ENCODE results near the gene KRTAP10-4. TPM values are rescaled to one million over a fixed set of nuclear protein-coding genes. Genes with fewer than 3 reads are reported as not detected.
"Not testable (repeated sequence)": the region's sequence is repeated elsewhere in the genome, so short reads cannot be mapped to it uniquely, and the experiment has no call there.

KRTAP10-4 gene
- polyA plus RNA-seq, 1 donor, result not detected

DNA sequence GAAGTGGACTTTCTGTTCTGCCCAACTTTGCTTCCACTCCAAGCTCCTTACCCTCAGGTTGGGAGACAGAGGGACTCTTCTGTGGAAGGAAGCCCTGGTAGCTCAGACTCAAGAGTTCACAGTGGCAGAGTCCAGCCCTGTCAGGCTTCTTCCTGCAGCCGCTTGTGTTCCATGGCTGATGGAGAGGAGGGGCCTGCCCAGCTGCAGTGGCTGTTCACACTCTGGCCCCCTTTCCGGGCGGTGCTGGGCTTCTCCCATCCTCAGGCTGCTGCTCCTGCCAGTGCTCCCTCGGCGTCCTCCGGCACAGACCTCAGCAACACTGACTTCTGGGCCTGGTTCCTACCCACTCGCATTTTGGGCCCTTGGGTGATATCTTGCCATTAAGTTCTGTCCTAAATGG is 37.6 kb upstream of the KRTAP10-4 start:
- DNase-seq, result no peak

DNA sequence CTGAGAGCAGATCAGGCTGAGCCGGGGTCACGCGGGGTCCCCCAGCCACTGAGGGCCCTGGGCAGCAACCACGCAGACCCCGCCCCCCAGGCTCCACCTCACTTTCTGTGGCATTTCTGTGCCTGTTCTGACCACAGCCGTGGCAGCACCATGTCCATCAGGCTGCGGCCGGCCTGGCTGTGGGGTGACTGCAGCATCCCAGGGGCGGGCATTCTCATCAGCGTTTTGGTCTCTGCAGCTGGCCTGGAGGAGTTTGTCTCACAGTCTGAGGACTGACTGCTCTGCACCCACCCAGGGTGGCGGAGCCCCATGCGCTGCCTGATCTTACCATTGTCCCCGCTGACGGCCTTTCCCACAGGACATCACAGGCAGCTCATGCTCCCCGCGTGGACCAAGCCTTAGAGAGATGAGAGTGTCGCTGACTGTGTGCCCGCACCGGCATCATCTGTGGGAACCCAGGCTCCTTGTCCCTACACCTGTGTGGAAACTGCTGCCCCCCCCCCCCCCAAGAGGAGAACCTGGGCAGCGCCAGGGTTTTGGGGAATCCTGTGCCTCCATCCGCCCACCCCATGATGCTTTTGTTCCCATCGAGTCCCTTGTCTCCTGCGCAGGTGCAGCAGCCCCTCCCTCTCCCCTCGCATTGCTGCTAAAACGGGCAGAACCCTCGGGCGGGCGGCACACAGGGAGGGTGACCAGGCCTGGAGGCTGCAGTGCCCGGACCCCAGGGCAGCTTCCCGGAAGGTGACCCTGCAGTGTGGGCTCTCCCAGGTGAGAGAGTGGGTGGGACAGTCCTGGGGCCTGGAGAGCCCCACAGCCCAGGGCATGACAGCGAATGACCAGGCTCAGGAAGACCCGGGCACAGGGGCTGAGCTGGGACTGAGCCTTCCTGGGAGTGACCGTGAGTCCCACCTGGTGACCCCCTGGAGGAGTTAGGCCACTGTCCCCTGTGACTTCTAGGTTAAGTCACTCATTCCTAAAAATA is 35.3 kb upstream of the KRTAP10-4 start:
- no peak for DNase-seq

DNA sequence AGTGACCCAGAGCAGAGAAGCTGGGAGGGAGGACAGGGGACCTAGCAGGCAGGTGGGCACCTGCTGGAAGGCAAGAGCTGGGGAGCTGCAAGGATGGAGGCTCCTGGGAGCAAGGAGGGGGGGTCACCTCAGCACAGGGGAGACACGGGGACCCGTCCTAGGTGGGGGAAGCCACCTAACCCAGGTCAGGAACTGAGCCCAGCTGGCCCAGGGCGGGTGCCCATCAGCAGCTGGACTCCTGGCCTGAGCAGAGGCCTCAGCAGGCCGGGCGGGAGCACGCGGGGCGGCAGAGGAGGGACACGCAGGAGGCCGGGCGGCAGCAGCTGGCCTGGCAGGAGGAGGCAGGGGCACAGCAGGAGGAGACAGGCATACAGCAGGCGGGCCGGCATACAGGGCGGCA is 34.5 kb upstream of the KRTAP10-4 start:
- DNase-seq, result no peak

DNA sequence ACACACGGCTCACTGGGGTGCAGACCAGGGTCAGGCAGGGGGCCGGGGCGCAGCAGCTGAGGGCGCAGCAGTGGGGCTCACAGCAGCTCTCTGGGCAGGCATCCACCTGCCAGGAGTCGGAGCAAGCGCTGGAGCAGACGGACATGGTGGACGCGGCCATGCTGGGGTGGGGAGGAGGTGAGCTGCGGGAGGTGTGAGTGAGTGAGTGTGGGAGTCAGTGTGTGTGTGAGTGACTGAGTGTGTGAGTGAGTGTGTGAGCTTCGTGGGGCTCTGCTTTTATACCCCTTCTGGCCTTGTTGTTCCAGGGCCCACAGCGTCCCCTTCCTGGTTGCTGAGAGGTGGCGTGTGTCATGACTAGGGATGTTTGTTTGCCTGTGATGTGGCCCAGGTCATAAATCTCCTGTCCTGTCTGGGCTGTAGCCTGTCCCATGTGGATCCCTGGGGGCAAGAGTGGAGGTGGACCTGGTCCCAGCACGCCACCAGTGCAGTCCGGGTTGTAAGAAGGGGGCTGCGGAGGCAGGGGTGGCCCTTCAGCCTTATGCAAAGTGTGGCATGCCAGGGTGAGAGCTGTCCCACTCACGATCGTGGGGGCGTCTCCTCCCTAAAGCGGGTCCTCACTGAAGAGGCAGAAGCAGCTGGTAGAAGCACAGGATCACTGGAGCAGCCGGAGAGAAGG is 33.4 kb upstream of the KRTAP10-4 start, which contains the start of gene KRTAP10-1:
KRTAP10-1 (minus strand) TSS at position 205 of the 676 bp plus-strand sequence; CDS start at position 160, 45 bp downstream.
- no peak for DNase-seq

DNA sequence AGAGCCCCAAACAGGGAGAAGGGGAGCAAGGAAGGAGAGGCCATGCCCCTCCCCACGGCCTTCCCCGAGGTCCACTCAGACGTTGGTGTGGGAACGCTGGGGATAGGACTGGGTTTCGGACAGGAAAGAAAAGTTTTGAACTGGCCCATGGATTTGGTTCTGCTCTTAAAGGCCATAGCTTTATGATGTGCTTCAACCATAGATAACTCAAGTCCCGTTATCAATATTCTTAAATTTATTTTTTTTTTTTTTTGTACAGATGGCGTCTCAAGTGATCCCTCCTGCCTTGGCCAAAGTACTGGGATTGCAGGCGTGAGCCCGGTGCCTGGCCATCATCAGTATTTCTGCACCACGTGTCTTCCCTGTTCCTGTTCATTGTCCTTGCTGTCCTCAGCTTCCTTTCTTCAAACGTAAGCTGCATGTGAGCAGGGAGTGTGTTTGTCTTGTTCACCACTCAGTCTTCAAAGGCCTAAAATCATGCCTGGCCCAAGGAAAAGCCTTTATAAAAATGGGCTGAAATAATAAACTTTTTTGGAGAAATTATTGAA is 32.7 kb upstream of the KRTAP10-4 start:
- no peak for DNase-seq

DNA sequence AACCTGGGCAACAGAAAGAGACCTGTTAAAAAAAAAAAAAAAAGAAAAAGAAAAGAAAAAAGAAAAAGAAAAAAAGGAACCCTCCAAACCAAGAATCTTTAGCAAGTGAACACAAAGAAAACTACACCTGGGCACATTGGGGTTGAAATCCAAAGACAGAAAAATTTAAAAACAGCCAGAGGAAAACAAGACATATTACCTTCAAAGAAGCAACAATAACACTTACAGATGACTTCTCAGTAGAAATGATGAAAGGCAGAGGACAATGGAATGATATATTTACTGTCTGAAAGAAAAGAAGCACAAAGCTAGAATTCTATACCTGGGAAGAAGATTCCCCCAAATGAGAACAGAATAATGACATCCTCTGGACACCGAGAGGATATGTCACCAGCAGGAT is 30.8 kb upstream of the KRTAP10-4 start:
- DNase-seq, result no peak

DNA sequence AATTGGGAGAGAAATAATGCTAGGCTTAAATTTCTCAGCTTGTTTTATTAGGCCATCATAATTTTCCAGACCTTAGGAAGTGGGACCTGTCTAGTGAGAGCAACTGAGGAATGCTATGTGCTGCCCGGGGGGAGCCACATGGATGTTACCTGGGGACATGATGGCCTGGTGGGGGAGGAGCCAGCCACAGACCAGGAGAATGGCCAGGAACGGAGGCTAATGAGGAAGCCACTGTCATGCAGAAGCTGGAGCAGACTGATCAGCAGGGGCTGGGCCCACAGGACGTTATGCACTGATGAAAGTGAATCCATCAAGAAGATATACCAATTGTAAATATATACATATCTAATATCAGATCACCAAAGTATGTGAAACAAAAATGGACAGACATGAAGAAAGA is 29.0 kb upstream of the KRTAP10-4 start:
- DNase-seq, result no peak

DNA sequence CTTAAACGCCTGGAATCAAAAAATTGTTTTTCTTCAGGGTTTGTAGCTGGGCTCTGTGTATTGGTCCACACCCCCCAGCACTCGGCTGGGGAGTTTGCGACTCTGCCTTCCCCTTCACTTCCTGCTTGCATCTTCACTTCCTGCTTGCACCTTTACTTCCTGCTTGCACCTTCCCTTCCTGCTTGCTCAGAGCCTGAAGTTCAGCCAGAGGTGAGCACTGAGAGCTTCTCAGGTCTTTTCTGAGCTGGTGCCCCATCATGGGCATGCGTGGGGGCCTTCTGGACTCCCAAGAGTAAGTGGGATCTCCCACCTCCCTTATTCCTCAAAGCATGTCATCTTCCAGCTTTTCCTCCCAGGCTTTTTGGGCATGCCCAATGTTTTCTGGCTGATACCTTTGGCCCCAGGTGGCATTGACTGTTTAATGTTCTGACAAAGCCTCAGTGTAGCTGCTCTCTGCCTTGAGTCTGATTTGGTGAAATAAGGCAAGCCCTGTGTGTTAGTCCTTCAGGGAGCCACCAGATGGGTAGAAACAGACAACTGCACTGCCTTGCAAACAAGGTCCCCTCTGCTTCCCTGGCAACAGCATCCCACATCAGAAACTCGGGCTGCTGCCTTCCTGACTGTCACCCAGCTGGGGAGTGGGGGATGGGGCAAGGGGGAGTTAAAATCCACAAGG is 25.7 kb upstream of the KRTAP10-4 start:
- no peak for DNase-seq

DNA sequence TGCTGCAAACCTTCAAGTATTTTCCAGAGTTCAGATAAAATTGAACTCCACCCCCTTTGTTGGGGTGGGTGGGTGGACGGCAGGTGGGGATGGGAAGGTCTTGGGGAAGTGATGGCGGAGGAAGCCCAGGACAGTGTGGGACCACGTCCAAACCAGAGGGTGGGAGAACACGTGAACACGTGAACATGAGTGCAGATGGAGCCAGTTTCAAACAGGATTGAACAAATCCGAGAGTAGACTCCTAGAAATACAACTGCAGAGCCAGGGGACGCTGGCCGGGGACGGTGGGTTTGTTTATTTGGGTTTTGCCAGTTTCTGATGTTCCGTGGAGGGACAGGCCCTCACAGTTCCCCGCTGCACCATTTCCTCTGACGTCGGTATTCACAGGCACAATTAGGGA is 25.1 kb upstream of the KRTAP10-4 start:
- no peak for DNase-seq

DNA sequence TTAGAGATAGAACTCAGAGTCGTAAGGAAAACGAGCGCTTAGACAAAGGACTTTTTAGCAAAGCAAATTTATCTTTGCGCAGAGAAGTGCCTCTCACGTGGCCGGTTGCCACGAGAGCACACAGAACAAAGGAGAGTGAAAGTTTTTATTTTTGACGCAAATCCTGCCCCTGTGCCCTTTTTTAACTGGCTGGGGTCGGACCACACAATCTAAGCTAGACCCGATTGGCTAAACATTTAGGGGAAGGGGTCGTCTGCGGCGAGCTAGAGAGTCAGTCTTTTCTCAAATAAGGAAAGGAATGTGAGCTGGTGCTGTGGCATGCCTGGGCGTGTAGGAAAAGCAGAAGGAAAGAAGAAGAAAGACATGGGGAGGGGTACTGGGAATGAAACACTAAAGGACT is 24.6 kb upstream of the KRTAP10-4 start:
- DNase-seq, result no peak

DNA sequence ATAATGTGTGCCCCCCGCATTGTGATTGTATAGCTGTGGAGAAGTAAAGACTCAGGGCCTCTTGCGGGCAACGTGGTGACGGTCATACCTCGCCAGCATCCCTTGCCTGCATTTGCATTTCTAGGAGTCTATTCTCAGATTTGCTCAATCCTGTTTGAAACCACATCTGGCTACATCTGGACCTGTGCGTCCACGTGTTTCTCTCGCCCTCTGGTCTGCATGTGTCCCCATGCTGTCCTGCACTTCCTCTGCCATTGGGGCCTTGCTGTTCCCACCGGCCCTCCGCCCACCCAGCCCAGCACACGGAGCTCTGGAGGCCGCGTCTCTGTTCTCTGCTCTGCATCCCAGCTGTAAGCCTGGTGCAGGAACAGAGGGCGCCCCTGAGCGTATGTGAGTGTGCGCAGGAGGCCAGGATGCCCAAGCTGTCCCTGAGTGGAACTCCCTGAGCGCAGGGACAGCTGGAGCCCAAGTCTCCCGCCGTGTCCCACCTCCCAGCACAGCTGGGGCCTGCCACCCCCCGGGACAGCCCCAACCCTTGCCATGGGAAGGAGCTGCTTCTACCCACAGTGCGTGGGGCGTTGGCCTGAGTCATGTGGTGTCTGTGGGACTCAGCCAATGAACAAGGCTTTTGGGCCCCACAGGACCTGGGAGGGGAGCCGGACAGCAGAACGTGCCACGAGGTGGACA is 23.9 kb upstream of the KRTAP10-4 start:
- no peak for DNase-seq

DNA sequence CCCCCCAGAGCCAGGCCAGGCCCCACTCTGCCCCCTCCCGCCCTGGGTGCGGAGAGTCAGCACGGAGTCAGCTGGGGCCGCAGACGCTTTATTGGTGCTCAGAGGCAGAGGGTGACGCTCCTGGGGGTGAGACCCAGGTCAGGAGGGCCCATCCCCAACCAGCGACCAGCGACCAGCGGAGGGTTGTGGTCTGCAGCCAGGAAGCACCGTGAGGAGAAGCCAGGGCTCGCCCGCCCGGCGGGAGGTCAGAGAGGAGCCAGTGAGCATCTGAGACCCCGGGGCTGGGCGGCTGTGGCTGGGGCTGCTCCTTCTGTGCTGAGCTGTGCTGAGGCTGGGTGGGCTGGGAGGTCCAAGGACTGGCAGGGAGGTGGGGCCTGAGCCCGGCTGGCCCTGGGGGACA is 23.2 kb upstream of the KRTAP10-4 start:
- DNase-seq, result not testable (repeated sequence)

DNA sequence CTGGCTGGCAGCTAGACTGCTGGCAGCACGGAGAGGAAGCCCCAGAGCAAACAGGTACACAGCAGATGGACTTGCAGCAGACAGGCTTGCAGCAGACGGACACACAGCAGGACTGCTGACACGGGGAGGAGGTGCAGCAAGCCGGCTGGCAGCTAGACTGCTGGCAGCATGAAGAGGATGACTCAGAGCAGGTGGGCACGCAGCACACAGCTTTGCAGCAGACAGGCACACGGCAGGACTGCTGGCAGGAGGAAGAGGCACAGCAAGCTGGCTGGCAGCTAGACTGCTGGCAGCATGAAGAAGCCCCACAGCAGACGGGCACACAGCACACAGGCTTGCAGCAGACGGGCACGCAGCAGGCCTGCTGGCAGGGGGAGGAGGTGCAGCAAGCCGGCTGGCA is 22.7 kb upstream of the KRTAP10-4 start:
- DNase-seq, result no peak

DNA sequence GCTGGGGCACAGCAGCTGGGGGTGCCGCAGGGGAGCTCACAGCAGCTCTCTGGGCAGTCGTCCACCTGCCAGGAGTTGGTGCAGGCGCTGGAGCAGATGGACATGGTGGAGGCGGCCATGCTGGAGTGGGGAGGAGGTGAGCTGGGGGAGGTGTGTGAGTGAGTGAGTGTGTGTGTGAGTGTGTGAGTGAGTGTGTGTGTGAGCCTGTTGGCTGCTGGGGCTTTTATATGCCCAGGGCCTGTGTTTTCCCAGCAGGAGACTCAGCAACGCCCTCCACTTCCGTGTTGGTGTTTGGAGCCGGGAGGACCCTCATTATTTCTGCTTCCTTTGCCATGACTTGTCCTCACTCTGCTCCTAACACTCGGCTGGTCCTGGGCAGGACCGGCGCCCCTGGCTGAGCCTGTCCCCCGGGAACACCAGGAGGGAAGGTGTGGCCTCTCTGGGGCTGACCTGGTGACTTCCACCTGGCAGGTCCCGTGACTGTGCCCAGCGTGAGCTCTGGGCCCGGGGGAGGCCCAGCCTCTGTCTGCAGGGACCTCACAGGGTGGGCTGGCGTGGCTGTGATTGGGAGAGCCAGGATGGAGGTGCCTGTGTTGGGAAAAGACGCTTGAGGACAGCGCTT is 22.1 kb upstream of the KRTAP10-4 start, which contains the start of gene KRTAP10-2:
KRTAP10-2 (minus strand) TSS at position 166 of the 622 bp plus-strand sequence; CDS start at position 119, 47 bp downstream.
- no peak for DNase-seq

DNA sequence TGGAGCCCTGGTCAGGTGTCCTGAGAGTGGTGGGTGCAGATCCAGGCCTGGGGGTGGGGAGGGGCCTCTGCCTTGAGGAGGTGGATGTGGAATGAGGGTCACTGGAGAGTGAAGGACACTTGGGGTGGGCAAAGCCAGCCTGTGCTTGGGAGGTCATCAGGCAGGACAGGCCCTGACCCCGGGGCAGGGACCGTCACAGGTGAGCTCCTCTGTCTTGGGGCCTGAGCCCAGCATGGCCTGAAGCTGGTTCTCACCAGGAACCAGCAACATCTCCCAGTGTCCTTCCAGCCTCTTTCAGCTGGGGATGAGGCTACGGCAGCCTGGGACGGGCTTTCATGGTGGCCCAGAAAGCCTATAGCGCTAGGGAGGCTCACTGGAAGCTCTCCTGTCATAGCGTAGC is 21.4 kb upstream of the KRTAP10-4 start:
- no peak for DNase-seq

DNA sequence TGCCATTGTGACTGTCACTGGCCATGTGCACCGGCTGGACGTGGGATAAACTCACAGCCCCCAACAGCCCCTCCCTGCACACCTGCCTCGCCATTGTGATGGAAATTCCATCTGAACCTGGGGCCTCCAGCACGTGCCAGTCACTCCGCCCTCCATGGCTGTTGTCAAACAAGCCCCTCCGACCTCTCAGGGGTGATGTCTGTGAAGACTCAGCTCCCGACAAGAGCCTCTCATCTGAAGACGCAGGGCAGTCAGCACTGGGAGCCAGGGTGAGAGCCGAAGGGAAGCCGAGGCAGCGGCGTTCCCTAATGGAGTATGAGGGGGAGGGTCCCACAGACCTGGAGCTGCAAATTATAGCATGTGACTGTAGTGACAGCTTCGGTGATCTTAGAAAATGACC is 20.8 kb upstream of the KRTAP10-4 start:
- no peak for DNase-seq

DNA sequence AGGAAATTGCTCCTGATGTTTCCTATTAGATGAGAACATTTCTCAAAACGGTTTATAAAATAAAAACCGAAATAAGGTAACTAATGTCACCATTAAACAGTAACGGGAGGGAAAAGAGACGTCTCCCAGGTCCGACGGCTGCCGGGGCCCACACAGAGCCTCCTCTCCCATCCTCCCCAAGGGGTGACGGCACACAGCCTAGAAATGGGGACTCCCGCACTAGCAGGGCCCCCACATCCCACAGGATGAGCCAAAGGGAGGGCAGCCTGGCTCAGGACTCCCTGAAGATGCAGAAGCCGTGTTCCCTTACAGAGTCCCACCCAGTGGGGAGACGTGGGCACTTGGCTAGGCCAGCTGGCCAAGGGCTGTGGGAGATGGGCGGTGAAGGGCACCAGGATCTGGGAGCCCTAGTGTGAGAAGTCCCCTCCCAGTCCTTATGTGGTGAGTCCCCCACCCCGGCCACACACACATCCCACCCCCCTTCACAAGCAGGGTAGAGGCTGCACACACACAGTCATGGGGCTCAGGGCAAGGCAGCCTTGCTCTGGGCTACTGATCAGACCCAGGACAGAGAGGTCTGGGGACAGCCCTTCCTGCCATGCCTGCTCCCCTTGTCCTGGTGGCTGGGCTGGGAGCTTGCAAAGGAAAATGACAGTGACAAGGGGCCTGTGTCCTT is 18.2 kb upstream of the KRTAP10-4 start:
- no peak for DNase-seq

DNA sequence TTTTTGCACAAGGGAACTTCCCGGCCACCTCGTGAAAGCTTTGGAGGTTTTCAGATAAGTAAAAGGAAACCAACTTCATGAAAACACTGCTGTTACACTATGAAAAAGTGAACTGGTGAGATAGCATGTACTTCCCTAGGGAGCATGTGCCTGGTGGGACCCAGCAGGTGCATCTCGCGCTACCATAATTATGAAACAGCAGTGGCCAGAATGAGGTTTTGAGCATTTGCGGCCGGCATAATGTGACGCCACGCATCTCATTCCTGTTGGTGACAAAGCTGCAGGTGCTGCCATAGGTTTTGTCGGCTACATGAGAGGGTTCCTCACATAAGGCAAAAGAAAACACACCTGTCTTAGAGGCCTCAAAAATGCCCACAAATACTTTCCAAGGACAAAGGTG is 16.6 kb upstream of the KRTAP10-4 start:
- no peak for DNase-seq

DNA sequence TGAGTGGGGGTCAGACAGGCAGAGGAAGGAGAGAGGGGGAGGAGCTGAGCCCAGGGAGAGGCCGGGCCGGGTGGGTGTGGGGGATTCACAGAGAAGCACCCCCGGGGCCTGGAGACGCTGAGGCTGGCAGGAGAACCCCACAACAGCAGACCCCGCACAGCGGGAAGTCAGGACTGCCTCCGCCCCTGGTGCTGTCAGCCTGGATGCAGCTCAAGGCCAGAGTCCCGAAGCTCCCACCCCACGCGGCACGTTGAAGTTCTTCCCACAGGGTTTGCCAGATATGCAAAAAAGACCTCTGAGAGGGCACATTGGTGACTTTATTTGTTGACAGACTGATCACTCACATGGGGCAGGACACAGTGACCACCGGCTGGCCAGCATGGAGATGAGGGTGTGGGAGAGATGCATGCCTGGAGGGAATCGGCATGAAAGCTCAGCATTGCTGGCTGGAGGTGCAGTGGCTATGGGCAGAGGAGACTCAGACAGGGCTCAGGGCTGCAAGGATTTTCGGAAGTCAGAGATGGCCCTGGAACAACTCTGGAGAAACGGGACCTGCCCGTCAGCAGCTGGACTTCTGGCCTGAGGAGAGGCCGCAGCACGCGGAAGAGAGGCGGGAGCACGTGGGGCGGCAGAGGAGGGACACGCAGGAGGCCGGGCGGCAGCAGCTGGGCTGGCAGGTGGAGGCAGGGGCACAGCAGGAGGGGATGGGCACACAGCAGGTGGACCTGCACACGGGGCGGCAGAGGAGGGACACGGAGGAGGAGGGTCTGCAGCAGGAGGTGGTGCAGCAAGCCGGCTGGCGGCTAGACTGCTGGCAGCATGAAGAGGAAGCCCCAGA is 15.8 kb upstream of the KRTAP10-4 start:
- DNase-seq, result no peak

DNA sequence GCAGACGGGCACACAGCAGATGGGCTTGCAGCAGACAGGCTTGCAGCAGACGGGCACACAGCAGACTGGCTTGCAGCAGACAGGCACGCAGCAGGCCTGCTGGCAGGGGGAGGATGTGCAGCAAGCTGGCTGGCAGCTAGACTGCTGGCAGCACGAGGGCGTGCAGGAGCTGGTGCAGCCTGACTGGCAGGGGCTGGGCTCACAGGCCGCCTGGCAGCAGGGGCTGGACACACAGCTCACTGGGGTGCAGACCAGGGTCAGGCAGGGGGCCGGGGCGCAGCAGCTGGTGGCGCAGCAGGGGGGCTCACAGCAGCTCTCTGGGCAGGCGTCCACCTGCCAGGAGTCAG is 15.2 kb upstream of the KRTAP10-4 start:
- not testable (repeated sequence) for DNase-seq
